Measurements from ENCODE around the gene FBXW7.

Gene FBXW7

GRCh38 chr4:152494020-152494419 lies 41.9 kb downstream of the FBXW7 start:
- Histone ChIP-seq H3K9me3 (no peaks in the 10 kb centered on the region), H3K27me3 (no peaks in the 10 kb centered on the region)
- TF ChIP-seq, protein P1, sequence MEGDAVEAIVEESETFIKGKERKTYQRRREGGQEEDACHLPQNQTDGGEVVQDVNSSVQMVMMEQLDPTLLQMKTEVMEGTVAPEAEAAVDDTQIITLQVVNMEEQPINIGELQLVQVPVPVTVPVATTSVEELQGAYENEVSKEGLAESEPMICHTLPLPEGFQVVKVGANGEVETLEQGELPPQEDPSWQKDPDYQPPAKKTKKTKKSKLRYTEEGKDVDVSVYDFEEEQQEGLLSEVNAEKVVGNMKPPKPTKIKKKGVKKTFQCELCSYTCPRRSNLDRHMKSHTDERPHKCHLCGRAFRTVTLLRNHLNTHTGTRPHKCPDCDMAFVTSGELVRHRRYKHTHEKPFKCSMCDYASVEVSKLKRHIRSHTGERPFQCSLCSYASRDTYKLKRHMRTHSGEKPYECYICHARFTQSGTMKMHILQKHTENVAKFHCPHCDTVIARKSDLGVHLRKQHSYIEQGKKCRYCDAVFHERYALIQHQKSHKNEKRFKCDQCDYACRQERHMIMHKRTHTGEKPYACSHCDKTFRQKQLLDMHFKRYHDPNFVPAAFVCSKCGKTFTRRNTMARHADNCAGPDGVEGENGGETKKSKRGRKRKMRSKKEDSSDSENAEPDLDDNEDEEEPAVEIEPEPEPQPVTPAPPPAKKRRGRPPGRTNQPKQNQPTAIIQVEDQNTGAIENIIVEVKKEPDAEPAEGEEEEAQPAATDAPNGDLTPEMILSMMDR (IDR thresholded peaks at IDR 0.05; ENCODE audit: low read depth, low read length) = no peak

GRCh38 chr4:152488246-152488645 lies 47.6 kb downstream of the FBXW7 start:
- Histone ChIP-seq H3K4me3 (ENCODE audit: low read depth, low read length) (no peak overlapping the region), H3K9me3 (no peaks in the 10 kb centered on the region), H3K4me1 (peaks cover 22% of the 10 kb centered on the region), H3K36me3 (no peaks in the 10 kb centered on the region), H3K27me3 (no peaks in the 10 kb centered on the region)
- DNase-seq = no peak
- TF ChIP-seq, protein P1 (IDR thresholded peaks at IDR 0.05; ENCODE audit: low read depth, low read length) = no peak

More at GRCh38 chr4:152494020-152494419, 41.9 kb downstream of the FBXW7 start:
- Histone ChIP-seq H3K4me3 (ENCODE audit: low read depth, low read length) (no peak overlapping the region), H3K36me3 (no peaks in the 10 kb centered on the region), H3K4me1 (peaks cover 13% of the 10 kb centered on the region)
- no peak for DNase-seq

DNA sequence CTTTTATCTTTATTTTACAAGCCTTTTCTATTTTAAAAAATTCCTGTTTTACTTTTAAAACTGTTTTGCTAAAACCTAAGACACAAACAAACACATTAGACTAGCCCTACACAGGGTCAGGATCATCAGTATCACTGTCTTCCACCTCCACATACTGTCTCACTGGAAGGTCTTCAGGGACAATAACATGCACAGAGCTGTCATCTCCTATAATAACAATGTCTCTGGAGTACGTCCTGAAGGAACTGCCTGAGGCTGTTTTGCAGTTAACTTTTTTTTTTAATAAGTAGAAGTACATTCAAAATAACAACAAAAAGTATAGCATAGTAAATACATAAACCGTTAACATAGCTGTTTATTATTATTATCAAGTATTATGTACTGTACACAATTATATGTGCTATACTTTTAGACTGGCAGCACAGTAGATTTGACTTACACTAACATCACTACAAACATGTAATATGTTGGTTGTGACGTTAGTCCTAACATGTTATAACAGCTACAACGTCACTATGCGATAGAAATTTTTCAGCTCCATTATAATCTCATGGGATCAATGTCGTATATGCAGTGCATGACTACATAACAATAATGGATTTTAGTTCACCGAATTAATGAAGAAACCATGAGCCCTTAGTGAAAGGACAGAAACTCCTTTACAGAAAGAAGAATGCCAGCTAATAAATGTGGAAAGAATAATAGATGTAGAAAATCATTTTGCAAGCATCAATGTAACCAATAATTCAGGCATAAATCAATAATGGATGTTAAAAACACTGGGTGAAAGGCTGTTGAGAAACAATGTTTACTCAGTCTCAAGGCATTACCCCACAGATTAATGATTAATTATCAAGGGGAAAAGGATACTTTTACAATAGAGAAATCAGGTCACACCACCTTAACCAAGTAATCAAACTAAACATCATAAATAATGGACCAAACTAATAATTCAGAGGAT lies 49.2 kb downstream of the FBXW7 start:
- peak; percentile 11 for DNase-seq
- peaks cover 19% of the 10 kb centered on the region for H3K4me1 ChIP-seq
- no peaks in the 10 kb centered on the region for H3K27me3 ChIP-seq
- H3K4me3 ChIP-seq (ENCODE audit: low read depth, low read length) = no peak overlapping the region
- TF ChIP-seq, protein P1 (IDR thresholded peaks at IDR 0.05; ENCODE audit: low read depth, low read length) = no peak
- H3K9me3 ChIP-seq = no peaks in the 10 kb centered on the region
- no peaks in the 10 kb centered on the region for H3K36me3 ChIP-seq

- Histone ChIP-seq H3K36me3 (no peaks in the 10 kb centered on the region), H3K4me3 (ENCODE audit: low read depth, low read length) (no peak overlapping the region), H3K4me1 (peaks cover 12% of the 10 kb centered on the region; the same call in 1 of the 2 replicates), H3K27me3 (no peaks in the 10 kb centered on the region), H3K9me3 (no peaks in the 10 kb centered on the region)
- TF ChIP-seq, protein P1 (IDR thresholded peaks at IDR 0.05; ENCODE audit: low read depth, low read length) = no peak
- DNase-seq = no peak
Measured at GRCh38 chr4:152485726-152486276, 50.1 kb downstream of the FBXW7 start.

DNA sequence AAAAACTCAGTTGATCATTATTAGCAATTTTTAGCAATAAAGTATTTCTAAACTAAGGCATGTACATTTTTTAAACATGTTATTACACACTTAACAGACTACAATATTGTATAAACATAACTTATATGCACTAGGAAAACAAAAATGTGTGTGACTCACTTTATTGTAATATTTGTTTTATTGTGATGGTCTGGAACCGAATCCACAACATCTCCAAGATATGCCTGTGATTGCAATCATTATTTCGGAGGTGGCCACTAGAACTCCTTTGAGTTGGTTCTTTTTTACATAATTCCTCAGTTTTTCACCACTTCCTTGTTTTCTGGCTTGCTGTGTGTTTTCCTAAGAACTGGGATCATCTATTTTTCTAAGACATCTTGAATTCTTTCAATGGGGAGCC lies 53.7 kb downstream of the FBXW7 start:
- TF ChIP-seq, protein P1 (IDR thresholded peaks at IDR 0.05; ENCODE audit: low read depth, low read length) = no peak

DNA sequence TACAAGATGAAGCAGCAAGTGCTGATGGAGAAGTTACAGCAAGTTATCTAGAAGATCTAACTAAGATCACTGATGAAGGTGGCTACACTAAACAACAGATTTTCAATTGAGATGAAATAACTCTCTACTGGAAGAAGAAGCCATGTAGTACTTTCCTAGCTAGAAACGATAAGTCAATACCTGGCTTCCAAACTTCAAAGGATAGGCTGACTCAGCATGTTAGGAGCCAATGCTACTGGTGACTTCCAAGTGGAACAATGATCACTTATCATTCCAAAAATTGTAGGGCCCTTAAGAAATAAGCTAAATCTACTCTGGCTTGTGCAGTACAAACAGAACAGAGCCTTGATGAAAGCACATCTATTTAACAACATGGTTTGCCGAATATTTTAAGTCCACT lies 55.0 kb downstream of the FBXW7 start:
- no peak overlapping the region for H3K4me3 ChIP-seq (ENCODE audit: low read depth, low read length)
- no peaks in the 10 kb centered on the region for H3K36me3 ChIP-seq
- TF ChIP-seq, protein P1 (IDR thresholded peaks at IDR 0.05; ENCODE audit: low read depth, low read length) = no peak
- DNase-seq = no peak
- H3K9me3 ChIP-seq = no peaks in the 10 kb centered on the region
- peaks cover 17% of the 10 kb centered on the region for H3K4me1 ChIP-seq
- H3K27me3 ChIP-seq = no peaks in the 10 kb centered on the region

More for the DNA sequence above, 53.7 kb downstream of the FBXW7 start:
- Histone ChIP-seq H3K36me3 (no peaks in the 10 kb centered on the region), H3K9me3 (no peaks in the 10 kb centered on the region), H3K4me1 (peaks cover 22% of the 10 kb centered on the region), H3K27me3 (no peaks in the 10 kb centered on the region), H3K4me3 (ENCODE audit: low read depth, low read length) (no peak overlapping the region)
- DNase-seq = no peak

All from BE2C (cell line).